Naive thymus-derived CD4-positive, alpha-beta T cell (primary cell): ENCODE data around the gene NTRK3. TPM values are rescaled to one million over a fixed set of nuclear protein-coding genes. Genes with fewer than 3 reads are reported as not detected.

Source experiments
- ATAC-seq: fragments of 150-1000 bp; cut with Tn5 transposase; 2 replicates; pipeline ENCODE4 v1.10.0; 2021; ENCODE audit warnings: mild to moderate bottlenecking, moderate library complexity
- CTCF ChIA-PET: fragments of 350-600 bp; sonication (Branson Sonifier 250); formaldehyde crosslinking; loops from one replicate; lab custom pipeline; 2021; ENCODE audit warnings: antibody characterized with exemption; lab: Charles Lee
- POLR2A ChIA-PET: fragments of 350-600 bp; sonication (Branson Sonifier 250); formaldehyde crosslinking; loops from one replicate; lab custom pipeline; 2021; ENCODE audit warnings: antibody characterized with exemption, inconsistent platforms; lab: Charles Lee
- DNase-seq, 9 donors: peaks; one replicate each; pipeline versions ENCODE4 v3.0.0 to v3.0.0-alpha.2; 2020 to 2022; ENCODE audit warnings: mixed read lengths in 1 of 9
- H3K27ac ChIP-seq: one replicate; pipeline ENCODE4 v1.7.0; 2013; ENCODE audit warnings: mild to moderate bottlenecking, low read depth, low read length, moderate library complexity
- H3K27me3 ChIP-seq, 2 donors: one replicate each; pipeline ENCODE4 v1.7.0; 2013; ENCODE audit warnings: low read length in 2 of 2, mild to moderate bottlenecking in 2 of 2, moderate library complexity in 2 of 2; ENCODE audit not compliant: control insufficient read depth in 2 of 2, insufficient read depth in 2 of 2
- H3K36me3 ChIP-seq, 3 experiments: 1 replicate in 2 of 3; 2 replicates in 1 of 3; pipeline ENCODE4 v1.7.0; 2013; ENCODE audit warnings: low read length in 3 of 3, mild to moderate bottlenecking in 3 of 3, moderate library complexity in 1 of 3; ENCODE audit not compliant: insufficient read depth in 3 of 3, control insufficient read depth in 2 of 3
- H3K4me1 ChIP-seq, 2 donors: one replicate each; pipeline ENCODE4 v1.7.0; 2013; ENCODE audit warnings: low read length in 2 of 2, mild to moderate bottlenecking in 2 of 2, moderate library complexity in 1 of 2; ENCODE audit not compliant: control insufficient read depth in 2 of 2, insufficient read depth in 2 of 2
- H3K4me3 ChIP-seq: 2 replicates; pipeline ENCODE4 v1.7.0; 2013; ENCODE audit warnings: mild to moderate bottlenecking, low read length
- H3K9me3 ChIP-seq, 3 experiments: 1 replicate in 2 of 3; 2 replicates in 1 of 3; pipeline ENCODE4 v1.7.0; 2013; ENCODE audit warnings: low read length in 3 of 3; ENCODE audit not compliant: control insufficient read depth in 2 of 3
- H3K27ac Mint-ChIP-seq, 9 donors: one replicate each; pipeline ENCODE4 v1.8.0; 2020 to 2022; ENCODE audit warnings: mixed read lengths in 9 of 9, mild to moderate bottlenecking in 8 of 9, moderate library complexity in 5 of 9, inconsistent platforms in 2 of 9
- H3K27me3 Mint-ChIP-seq, 5 donors: one replicate each; pipeline ENCODE4 v1.8.0; 2021 to 2022; ENCODE audit warnings: mixed read lengths in 5 of 5, mild to moderate bottlenecking in 1 of 5
- H3K36me3 Mint-ChIP-seq, 5 donors: one replicate each; pipeline ENCODE4 v1.8.0; 2020 to 2022; ENCODE audit warnings: mixed read lengths in 5 of 5, mild to moderate bottlenecking in 3 of 5, inconsistent platforms in 1 of 5
- H3K4me1 Mint-ChIP-seq, 7 donors: one replicate each; pipeline ENCODE4 v1.8.0; 2020 to 2022; ENCODE audit warnings: mixed read lengths in 7 of 7, mild to moderate bottlenecking in 3 of 7, inconsistent platforms in 1 of 7
- H3K4me3 Mint-ChIP-seq, 10 donors: one replicate each; pipeline ENCODE4 v1.8.0; 2020 to 2022; ENCODE audit warnings: mild to moderate bottlenecking in 10 of 10, mixed read lengths in 10 of 10, moderate library complexity in 6 of 10, inconsistent platforms in 2 of 10
- H3K9me3 Mint-ChIP-seq, 11 donors: one replicate each; pipeline ENCODE4 v1.8.0; 2020 to 2022; ENCODE audit warnings: mixed read lengths in 11 of 11, mild to moderate bottlenecking in 4 of 11, inconsistent platforms in 1 of 11, moderate library complexity in 1 of 11
- intact Hi-C, 2 donors: fragments of 100-400 bp; cut with micrococcal nuclease; formaldehyde crosslinking; loops; one replicate each; pipeline ENCODE4 v1.15.1; 2023
- polyA plus RNA-seq, 2 donors: library from polyadenylated mRNA; unstranded; fragments of 300-500 nt; fragmentation: Illumina TruSeq; gene quantifications; one replicate each; pipeline ENCODE4 v1.2.3, GENCODE V29; 2021
- total RNA-seq, 6 experiments: library from RNA in 5 of 6; stranded (reverse) in 5 of 6; gene quantifications; 1 replicate in 5 of 6; 2 replicates in 1 of 6; pipeline ENCODE4 v1.2.3 and lab custom pipeline; 2021 to 2026

The NTRK3 gene
- total and polyA plus RNA-seq, 7 experiments from 2014 or later, result 0.05 to 0.78 TPM; not detected in 5

GRCh38 chr15:88215066-88215648, 41.4 kb downstream of the NTRK3 start:
- no peaks in the 10 kb centered on the region for H3K9me3 ChIP-seq
- POLR2A ChIA-PET, result interaction anchor here (0.6 kb wide), 1 partner anchor 25 kb away, joined by 3 read pairs; no protein-coding TSS in a partner anchor
- CTCF ChIA-PET, result no interaction called here
- DNase-seq, result no peak
- no peaks in the 10 kb centered on the region for H3K27me3 ChIP-seq
- H3K27ac ChIP-seq, result no peak overlapping the region
- H3K36me3 ChIP-seq, result no peaks in the 10 kb centered on the region
- Mint-ChIP-seq H3K27ac (no peak overlapping the region), H3K36me3 (no peaks in the 10 kb centered on the region), H3K4me3 (no peak overlapping the region), H3K9me3 (peaks cover 0 to 6% (median 0%) of the 10 kb centered on the region in 11 donors), H3K27me3 (peaks cover 0 to 10% (median 4%) of the 10 kb centered on the region in 5 donors), H3K4me1 (no peaks in the 10 kb centered on the region)
- no peak for ATAC-seq
- no peak overlapping the region for H3K4me3 ChIP-seq
- no peaks in the 10 kb centered on the region for H3K4me1 ChIP-seq
- intact Hi-C loops, result no loop called here

- ATAC-seq (no peak), DNase-seq (no peak)
- Mint-ChIP-seq H3K36me3 (no peaks in the 10 kb centered on the region), H3K9me3 (peaks cover 0 to 1% (median 0%) of the 10 kb centered on the region in 11 donors), H3K4me1 (no peaks in the 10 kb centered on the region), H3K4me3 (no peak overlapping the region), H3K27me3 (peaks cover 8 to 23% (median 14%) of the 10 kb centered on the region in 5 donors), H3K27ac (no peak overlapping the region)
- ChIA-PET POLR2A (no interaction called here), CTCF (no interaction called here)
- no peaks in the 10 kb centered on the region for H3K27me3 ChIP-seq
- H3K4me3 ChIP-seq, result no peak overlapping the region
- no peaks in the 10 kb centered on the region for H3K36me3 ChIP-seq
- intact Hi-C loops, result no loop called here
- H3K4me1 ChIP-seq, result no peaks in the 10 kb centered on the region
- H3K27ac ChIP-seq, result no peak overlapping the region
- H3K9me3 ChIP-seq, result no peaks in the 10 kb centered on the region
Measured at GRCh38 chr15:88209111-88209510, 47.4 kb downstream of the NTRK3 start.

GRCh38 chr15:88208396-88208795, 48.1 kb downstream of the NTRK3 start:
- intact Hi-C loops, result no loop called here

GRCh38 chr15:88207565-88207964, 49.0 kb downstream of the NTRK3 start:
- ATAC-seq, result no peak
- peaks cover 8 to 23% (median 15%) of the 10 kb centered on the region in 5 donors for H3K27me3 Mint-ChIP-seq
- H3K36me3 Mint-ChIP-seq, result no peaks in the 10 kb centered on the region
- Histone ChIP-seq H3K27ac (no peak overlapping the region), H3K9me3 (no peaks in the 10 kb centered on the region), H3K4me3 (no peak overlapping the region), H3K36me3 (no peaks in the 10 kb centered on the region), H3K27me3 (no peaks in the 10 kb centered on the region), H3K4me1 (no peaks in the 10 kb centered on the region)
- POLR2A ChIA-PET, result no interaction called here
- H3K27ac Mint-ChIP-seq, result no peak overlapping the region
- peaks cover 0 to 1% (median 0%) of the 10 kb centered on the region in 11 donors for H3K9me3 Mint-ChIP-seq
- peaks cover 0 to 2% (median 0%) of the 10 kb centered on the region in 7 donors for H3K4me1 Mint-ChIP-seq
- CTCF ChIA-PET, result no interaction called here
- DNase-seq, result no peak
- intact Hi-C loops, result no loop called here
- H3K4me3 Mint-ChIP-seq, result no peak overlapping the region

More at GRCh38 chr15:88208396-88208795, 48.1 kb downstream of the NTRK3 start:
- no peaks in the 10 kb centered on the region for H3K36me3 Mint-ChIP-seq
- Histone ChIP-seq H3K27me3 (no peaks in the 10 kb centered on the region), H3K9me3 (no peaks in the 10 kb centered on the region), H3K4me1 (no peaks in the 10 kb centered on the region), H3K4me3 (no peak overlapping the region), H3K27ac (no peak overlapping the region), H3K36me3 (no peaks in the 10 kb centered on the region)
- POLR2A ChIA-PET, result no interaction called here
- H3K4me1 Mint-ChIP-seq, result peaks cover 0 to 2% (median 0%) of the 10 kb centered on the region in 7 donors
- ATAC-seq, result no peak
- CTCF ChIA-PET, result interaction anchor here (0.5 kb wide), 1 partner anchor 35 kb away, joined by 4 read pairs; no protein-coding TSS in a partner anchor
- H3K27ac Mint-ChIP-seq, result no peak overlapping the region
- DNase-seq, result no peak
- H3K27me3 Mint-ChIP-seq, result peaks cover 8 to 20% (median 15%) of the 10 kb centered on the region in 5 donors
- no peak overlapping the region for H3K4me3 Mint-ChIP-seq
- H3K9me3 Mint-ChIP-seq, result peaks cover 0 to 1% (median 0%) of the 10 kb centered on the region in 11 donors

GRCh38 chr15:88204584-88204983, 52.0 kb downstream of the NTRK3 start:
- H3K27me3 ChIP-seq, result no peaks in the 10 kb centered on the region
- no peak for ATAC-seq
- CTCF ChIA-PET, result no interaction called here

GRCh38 chr15:88202231-88202630, 54.3 kb downstream of the NTRK3 start:
- peaks cover 0 to 32% (median 11%) of the 10 kb centered on the region in 5 donors for H3K27me3 Mint-ChIP-seq
- H3K4me3 ChIP-seq, result no peak overlapping the region
- ChIA-PET POLR2A (no interaction called here), CTCF (no interaction called here)
- ATAC-seq (no peak), DNase-seq (no peak)
- peaks cover 0 to 2% (median 0%) of the 10 kb centered on the region in 7 donors for H3K4me1 Mint-ChIP-seq
- H3K4me3 Mint-ChIP-seq, result no peak overlapping the region
- H3K4me1 ChIP-seq, result no peaks in the 10 kb centered on the region
- H3K36me3 Mint-ChIP-seq, result no peaks in the 10 kb centered on the region
- no peaks in the 10 kb centered on the region for H3K36me3 ChIP-seq
- peaks cover 0 to 1% (median 0%) of the 10 kb centered on the region in 11 donors for H3K9me3 Mint-ChIP-seq
- H3K9me3 ChIP-seq, result no peaks in the 10 kb centered on the region
- H3K27ac ChIP-seq, result no peak overlapping the region
- H3K27ac Mint-ChIP-seq, result no peak overlapping the region
- H3K27me3 ChIP-seq, result no peaks in the 10 kb centered on the region
- intact Hi-C loops, result no loop called here

More at GRCh38 chr15:88204584-88204983, 52.0 kb downstream of the NTRK3 start:
- no peak overlapping the region for H3K4me3 Mint-ChIP-seq
- no peaks in the 10 kb centered on the region for H3K36me3 Mint-ChIP-seq
- H3K27me3 Mint-ChIP-seq, result peaks cover 6 to 34% (median 8%) of the 10 kb centered on the region in 5 donors
- H3K36me3 ChIP-seq, result no peaks in the 10 kb centered on the region
- no peak overlapping the region for H3K27ac ChIP-seq
- intact Hi-C loops, result no loop called here
- no peak overlapping the region for H3K27ac Mint-ChIP-seq
- H3K4me3 ChIP-seq, result no peak overlapping the region
- H3K4me1 Mint-ChIP-seq, result peaks cover 0 to 2% (median 0%) of the 10 kb centered on the region in 7 donors
- DNase-seq, result no peak
- H3K4me1 ChIP-seq, result no peaks in the 10 kb centered on the region
- peaks cover 0 to 1% (median 0%) of the 10 kb centered on the region in 11 donors for H3K9me3 Mint-ChIP-seq
- no peaks in the 10 kb centered on the region for H3K9me3 ChIP-seq
- POLR2A ChIA-PET, result no interaction called here

GRCh38 chr15:88201207-88201606, 55.3 kb downstream of the NTRK3 start:
- H3K27ac Mint-ChIP-seq, result no peak overlapping the region
- H3K4me1 ChIP-seq, result no peaks in the 10 kb centered on the region
- ChIA-PET POLR2A (no interaction called here), CTCF (no interaction called here)
- H3K36me3 ChIP-seq, result no peaks in the 10 kb centered on the region
- ATAC-seq (no peak), DNase-seq (no peak)
- H3K4me1 Mint-ChIP-seq, result peaks cover 0 to 2% (median 0%) of the 10 kb centered on the region in 7 donors
- no peaks in the 10 kb centered on the region for H3K27me3 ChIP-seq
- H3K4me3 Mint-ChIP-seq, result no peak overlapping the region
- peaks cover 0 to 35% (median 11%) of the 10 kb centered on the region in 5 donors for H3K27me3 Mint-ChIP-seq
- H3K27ac ChIP-seq, result no peak overlapping the region
- H3K9me3 Mint-ChIP-seq, result peaks cover 0 to 3% (median 0%) of the 10 kb centered on the region in 11 donors
- H3K4me3 ChIP-seq, result no peak overlapping the region
- H3K36me3 Mint-ChIP-seq, result no peaks in the 10 kb centered on the region
- H3K9me3 ChIP-seq, result no peaks in the 10 kb centered on the region
- intact Hi-C loops, result no loop called here
